ENCODE data around the gene ASCC1. TPM values are rescaled to one million over a fixed set of nuclear protein-coding genes. Genes with fewer than 3 reads are reported as not detected.

ASCC1 gene
- total RNA-seq, 1 experiment from 2014 or later, result 15.7 TPM

GRCh38 chr10:72074574-72075375 is 141.3 kb downstream of the ASCC1 start:
- no TSS peak for BruUV-seq (replicated peaks)
- TF ChIP-seq CTCF (conservative IDR thresholded peaks at IDR 0.05; ENCODE audit: low read depth, low read length), result no peak
- Histone ChIP-seq H3K9ac (ENCODE audit: low read length) (no peak overlapping the region), H3K9me2 (replicated peaks; ENCODE audit: low read length) (no peaks in the 10 kb centered on the region), H3K4me2 (ENCODE audit: low read length) (no peak overlapping the region), H4K20me1 (ENCODE audit: low read length) (no peaks in the 10 kb centered on the region), H3K27ac (ENCODE audit: low read length) (no peak overlapping the region), H3F3A (ENCODE audit: low read length, unreplicated experiment) (no peaks in the 10 kb centered on the region), H3K4me1 (ENCODE audit: insufficient read depth, low read length) (peaks cover 1% of the 10 kb centered on the region; the same call in 1 of the 2 replicates), H3K27me3 (ENCODE audit: low read length) (no peaks in the 10 kb centered on the region), H3K4me3 (ENCODE audit: low read length) (no peak overlapping the region), H3K79me2 (ENCODE audit: low read length) (no peaks in the 10 kb centered on the region), H2AFZ (ENCODE audit: low read length) (no peak overlapping the region), H3K36me3 (ENCODE audit: low read depth, low read length) (no peaks in the 10 kb centered on the region), H3K9me3 (ENCODE audit: low read length) (no peaks in the 10 kb centered on the region)
- DNase-seq (no peak), ATAC-seq (no peak)
- CTCF ChIA-PET, result no interaction called here
- POLR2A ChIA-PET (ENCODE audit: unreplicated experiment), result no interaction called here
- intact Hi-C loops (cut with micrococcal nuclease), result no loop called here

GRCh38 chr10:72073708-72074573 is 142.1 kb downstream of the ASCC1 start:
- no peak overlapping the region for H3K4me2 ChIP-seq (ENCODE audit: low read length)
- no peaks in the 10 kb centered on the region for H3F3A ChIP-seq (ENCODE audit: low read length, unreplicated experiment)
- intact Hi-C loops (cut with micrococcal nuclease), result no loop called here
- no peak overlapping the region for H3K4me3 ChIP-seq (ENCODE audit: low read length)
- no peak overlapping the region for H3K27ac ChIP-seq (ENCODE audit: low read length)
- no peak for TF ChIP-seq EZH2phosphoT487 (IDR thresholded peaks at IDR 0.05; ENCODE audit: borderline replicate concordance, low read length)
- H3K9ac ChIP-seq (ENCODE audit: low read length), result no peak overlapping the region
- no peaks in the 10 kb centered on the region for H4K20me1 ChIP-seq (ENCODE audit: low read length)
- CTCF ChIA-PET, result no interaction called here
- H3K4me1 ChIP-seq (ENCODE audit: insufficient read depth, low read length), result no peaks in the 10 kb centered on the region
- no peak for ATAC-seq
- POLR2A ChIA-PET (ENCODE audit: unreplicated experiment), result no interaction called here
- H3K79me2 ChIP-seq (ENCODE audit: low read length), result no peaks in the 10 kb centered on the region
- no peak for DNase-seq
- BruUV-seq (replicated peaks), result no TSS peak
- no peaks in the 10 kb centered on the region for H3K36me3 ChIP-seq (ENCODE audit: low read depth, low read length)
- H3K9me3 ChIP-seq (ENCODE audit: low read length), result no peaks in the 10 kb centered on the region
- H3K27me3 ChIP-seq (ENCODE audit: low read length), result no peaks in the 10 kb centered on the region
- H2AFZ ChIP-seq (ENCODE audit: low read length), result no peak overlapping the region
- no peaks in the 10 kb centered on the region for H3K9me2 ChIP-seq (replicated peaks; ENCODE audit: low read length)

- H3K9me2 ChIP-seq (replicated peaks; ENCODE audit: low read length), result no peaks in the 10 kb centered on the region
- POLR2A ChIA-PET (ENCODE audit: unreplicated experiment), result no interaction called here
- H3K4me3 ChIP-seq (ENCODE audit: low read length), result no peak overlapping the region
- no peak overlapping the region for H2AFZ ChIP-seq (ENCODE audit: low read length)
- no peak overlapping the region for H3K4me2 ChIP-seq (ENCODE audit: low read length)
- no TSS peak for BruUV-seq (replicated peaks)
- H3K36me3 ChIP-seq (ENCODE audit: low read depth, low read length), result no peaks in the 10 kb centered on the region
- H3K4me1 ChIP-seq (ENCODE audit: insufficient read depth, low read length), result no peaks in the 10 kb centered on the region
- H3K79me2 ChIP-seq (ENCODE audit: low read length), result no peaks in the 10 kb centered on the region
- no peaks in the 10 kb centered on the region for H3K27me3 ChIP-seq (ENCODE audit: low read length)
- no peak overlapping the region for H3K9ac ChIP-seq (ENCODE audit: low read length)
- intact Hi-C loops (cut with micrococcal nuclease), result no loop called here
- no peaks in the 10 kb centered on the region for H4K20me1 ChIP-seq (ENCODE audit: low read length)
- no peak for DNase-seq
- ATAC-seq, result no peak
- CTCF ChIA-PET, result no interaction called here
- no peak overlapping the region for H3K27ac ChIP-seq (ENCODE audit: low read length)
- H3K9me3 ChIP-seq (ENCODE audit: low read length), result no peaks in the 10 kb centered on the region
- TF ChIP-seq EZH2 (IDR thresholded peaks at IDR 0.05; ENCODE audit: low read length, unreplicated experiment), result no peak
- no peak for TF ChIP-seq EZH2phosphoT487 (IDR thresholded peaks at IDR 0.05; ENCODE audit: borderline replicate concordance, low read length)
- TF ChIP-seq CTCF (conservative IDR thresholded peaks at IDR 0.05; ENCODE audit: low read depth, low read length), result no peak
- no peaks in the 10 kb centered on the region for H3F3A ChIP-seq (ENCODE audit: low read length, unreplicated experiment)
Measured at GRCh38 chr10:72072639-72073038, 143.4 kb downstream of the ASCC1 start.

Measured in PC-3 (cell line).